SK-N-SH treated with all-trans-retinoic acid at 6 μM for 48 hours (cell line): Measurements from ENCODE around the gene FAM50A.

Experiments
- ATAC-seq: fragments of 200-7000 bp; cut with Tn5 transposase; 3 replicates; pipeline ENCODE4 v1.9.1; 2020; ENCODE audit warnings: mild to moderate bottlenecking, moderate library complexity
- ARNTL ChIP-seq: fragments of 450-650 bp; formaldehyde crosslinking; IDR thresholded peaks from 2 replicates; pipeline ENCODE4 v1.5.0; 2020; ENCODE audit warnings: low read depth, mild to moderate bottlenecking, moderate library complexity, borderline replicate concordance
- BACH2 ChIP-seq: fragments of 250-450 bp; sonication (Bioruptor Pico); IDR thresholded peaks from 2 replicates; pipeline ENCODE4 v1.9.0; 2021; ENCODE audit warnings: mild to moderate bottlenecking, borderline replicate concordance
- CREB5 ChIP-seq: fragments of 250-450 bp; sonication (Bioruptor Pico); IDR thresholded peaks from 2 replicates; pipeline ENCODE4 v1.5.1; 2020; ENCODE audit warnings: low read depth, mild to moderate bottlenecking, moderate library complexity
- CSDC2 ChIP-seq: fragments of 250-450 bp; sonication (Bioruptor Pico); IDR thresholded peaks from 2 replicates; pipeline ENCODE4 v1.5.0; 2020; ENCODE audit warnings: mild to moderate bottlenecking, moderate library complexity
- ESRRG ChIP-seq: fragments of 250-450 bp; sonication (Bioruptor Pico); IDR thresholded peaks from 2 replicates; pipeline ENCODE4 v1.6.1; 2021; ENCODE audit warnings: mild to moderate bottlenecking
- GLIS3 ChIP-seq: fragments of 250-450 bp; sonication (Bioruptor Pico); IDR thresholded peaks from 2 replicates; pipeline ENCODE4 v1.5.0; 2020; ENCODE audit warnings: mild to moderate bottlenecking, moderate library complexity
- OSR1 ChIP-seq: fragments of 250-450 bp; sonication (Bioruptor Pico); IDR thresholded peaks from 2 replicates; pipeline ENCODE4 v1.8.0; 2022; ENCODE audit warnings: moderate library complexity, mild to moderate bottlenecking, inconsistent platforms
- PPARA ChIP-seq: fragments of 250-450 bp; sonication (Bioruptor Pico); IDR thresholded peaks from 2 replicates; pipeline ENCODE4 v1.5.0; 2020; ENCODE audit warnings: mild to moderate bottlenecking, borderline replicate concordance
- RARB ChIP-seq: fragments of 250-450 bp; sonication (Bioruptor Pico); IDR thresholded peaks from 2 replicates; pipeline ENCODE4 v1.8.0; 2021; ENCODE audit warnings: mild to moderate bottlenecking, moderate library complexity
- SNAI2 ChIP-seq: fragments of 250-450 bp; sonication (Bioruptor Pico); IDR thresholded peaks from 2 replicates; pipeline ENCODE4 v1.5.0; 2020; ENCODE audit warnings: mild to moderate bottlenecking, moderate library complexity
- TCF4 ChIP-seq: fragments of 250-450 bp; sonication (Bioruptor Pico); IDR thresholded peaks from 2 replicates; pipeline ENCODE4 v1.8.0; 2021; ENCODE audit warnings: mild to moderate bottlenecking, moderate library complexity, borderline replicate concordance
- TOX ChIP-seq: fragments of 250-450 bp; sonication (Bioruptor Pico); IDR thresholded peaks from 2 replicates; pipeline ENCODE4 v1.8.0; 2021; ENCODE audit warnings: mild to moderate bottlenecking, moderate library complexity, borderline replicate concordance
- ZC3H10 ChIP-seq: fragments of 250-450 bp; sonication (Bioruptor Pico); IDR thresholded peaks from 2 replicates; pipeline ENCODE4 v1.5.1; 2021; ENCODE audit warnings: mild to moderate bottlenecking, moderate library complexity
- ZFP3 ChIP-seq: fragments of 250-450 bp; sonication (Bioruptor Pico); IDR thresholded peaks from 2 replicates; pipeline ENCODE4 v1.5.0; 2020; ENCODE audit warnings: mild to moderate bottlenecking, moderate library complexity
- ZFP30 ChIP-seq: fragments of 450-650 bp; formaldehyde crosslinking; IDR thresholded peaks from 2 replicates; pipeline ENCODE4 v1.5.0; 2022; ENCODE audit warnings: mild to moderate bottlenecking, moderate library complexity
- ZNF565 ChIP-seq: fragments of 450-650 bp; formaldehyde crosslinking; conservative IDR thresholded peaks from 2 replicates; pipeline ENCODE4 v1.5.0; 2020; ENCODE audit warnings: low read depth, mild to moderate bottlenecking, moderate library complexity
- ZNF70 ChIP-seq: fragments of 450-650 bp; formaldehyde crosslinking; IDR thresholded peaks from 2 replicates; pipeline ENCODE4 v1.5.0; 2020; ENCODE audit warnings: mild to moderate bottlenecking, moderate library complexity
- ZNF8 ChIP-seq: fragments of 450-650 bp; formaldehyde crosslinking; IDR thresholded peaks from 2 replicates; pipeline ENCODE4 v1.5.0; 2020; ENCODE audit warnings: mild to moderate bottlenecking, moderate library complexity
- TF ChIP-seq, protein P1 (sequence below): fragments of 250-450 bp; sonication (Bioruptor Pico); IDR thresholded peaks from 2 replicates; pipeline ENCODE4 v1.5.1; 2021; ENCODE audit warnings: mild to moderate bottlenecking, moderate library complexity
- TF ChIP-seq, protein P2 (sequence below): fragments of 250-450 bp; sonication (Bioruptor Pico); IDR thresholded peaks from 2 replicates; pipeline ENCODE4 v1.8.0; 2020; ENCODE audit warnings: mild to moderate bottlenecking, moderate library complexity, borderline replicate concordance
- TF ChIP-seq, protein P3 (sequence below): fragments of 250-450 bp; sonication (Bioruptor Pico); IDR thresholded peaks from 2 replicates; pipeline ENCODE4 v1.8.0; 2021; ENCODE audit warnings: low read depth, mild to moderate bottlenecking, moderate library complexity, borderline replicate concordance

The FAM50A gene

DNA sequence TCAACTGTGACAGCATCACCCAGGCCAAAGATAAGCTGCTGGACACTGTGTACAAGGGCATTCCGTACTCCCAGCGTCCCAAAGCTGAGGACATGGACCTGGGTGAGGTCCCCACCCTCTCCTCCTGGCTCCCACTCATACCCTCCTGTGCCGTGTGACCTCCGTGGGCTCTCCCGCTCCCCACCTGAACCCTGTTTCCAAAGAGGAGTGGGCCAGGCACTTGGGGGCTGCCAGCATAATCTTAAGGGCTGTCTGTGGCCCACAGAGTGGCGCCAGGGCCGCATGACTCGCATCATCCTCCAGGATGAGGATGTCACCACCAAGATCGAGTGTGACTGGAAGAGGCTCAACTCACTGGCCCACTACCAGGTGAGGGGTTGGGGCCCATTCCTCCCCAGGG, 25.2 kb downstream of the FAM50A start:
- TF ChIP-seq ZFP30 (CRISPR knock-in tag) (no peak), TOX (CRISPR knock-in tag) (no peak), OSR1 (CRISPR knock-in tag) (no peak), ARNTL (CRISPR knock-in tag) (no peak), RARB (no peak), CSDC2 (no peak), ESRRG (CRISPR knock-in tag) (no peak), ZNF70 (CRISPR knock-in tag) (no peak), BACH2 (CRISPR knock-in tag) (no peak), SNAI2 (CRISPR knock-in tag) (no peak), PPARA (CRISPR knock-in tag) (no peak), GLIS3 (no peak), ZNF565 (no peak), TCF4 (CRISPR knock-in tag) (no peak), ZFP3 (CRISPR knock-in tag) (no peak), ZNF8 (no peak)
- TF ChIP-seq, protein P1, sequence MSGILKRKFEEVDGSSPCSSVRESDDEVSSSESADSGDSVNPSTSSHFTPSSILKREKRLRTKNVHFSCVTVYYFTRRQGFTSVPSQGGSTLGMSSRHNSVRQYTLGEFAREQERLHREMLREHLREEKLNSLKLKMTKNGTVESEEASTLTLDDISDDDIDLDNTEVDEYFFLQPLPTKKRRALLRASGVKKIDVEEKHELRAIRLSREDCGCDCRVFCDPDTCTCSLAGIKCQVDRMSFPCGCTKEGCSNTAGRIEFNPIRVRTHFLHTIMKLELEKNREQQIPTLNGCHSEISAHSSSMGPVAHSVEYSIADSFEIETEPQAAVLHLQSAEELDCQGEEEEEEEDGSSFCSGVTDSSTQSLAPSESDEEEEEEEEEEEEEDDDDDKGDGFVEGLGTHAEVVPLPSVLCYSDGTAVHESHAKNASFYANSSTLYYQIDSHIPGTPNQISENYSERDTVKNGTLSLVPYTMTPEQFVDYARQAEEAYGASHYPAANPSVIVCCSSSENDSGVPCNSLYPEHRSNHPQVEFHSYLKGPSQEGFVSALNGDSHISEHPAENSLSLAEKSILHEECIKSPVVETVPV (CRISPR knock-in tag) = no peak
- TF ChIP-seq, protein P2, sequence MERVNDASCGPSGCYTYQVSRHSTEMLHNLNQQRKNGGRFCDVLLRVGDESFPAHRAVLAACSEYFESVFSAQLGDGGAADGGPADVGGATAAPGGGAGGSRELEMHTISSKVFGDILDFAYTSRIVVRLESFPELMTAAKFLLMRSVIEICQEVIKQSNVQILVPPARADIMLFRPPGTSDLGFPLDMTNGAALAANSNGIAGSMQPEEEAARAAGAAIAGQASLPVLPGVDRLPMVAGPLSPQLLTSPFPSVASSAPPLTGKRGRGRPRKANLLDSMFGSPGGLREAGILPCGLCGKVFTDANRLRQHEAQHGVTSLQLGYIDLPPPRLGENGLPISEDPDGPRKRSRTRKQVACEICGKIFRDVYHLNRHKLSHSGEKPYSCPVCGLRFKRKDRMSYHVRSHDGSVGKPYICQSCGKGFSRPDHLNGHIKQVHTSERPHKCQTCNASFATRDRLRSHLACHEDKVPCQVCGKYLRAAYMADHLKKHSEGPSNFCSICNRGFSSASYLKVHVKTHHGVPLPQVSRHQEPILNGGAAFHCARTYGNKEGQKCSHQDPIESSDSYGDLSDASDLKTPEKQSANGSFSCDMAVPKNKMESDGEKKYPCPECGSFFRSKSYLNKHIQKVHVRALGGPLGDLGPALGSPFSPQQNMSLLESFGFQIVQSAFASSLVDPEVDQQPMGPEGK (CRISPR knock-in tag) = no peak
- TF ChIP-seq, protein P3, sequence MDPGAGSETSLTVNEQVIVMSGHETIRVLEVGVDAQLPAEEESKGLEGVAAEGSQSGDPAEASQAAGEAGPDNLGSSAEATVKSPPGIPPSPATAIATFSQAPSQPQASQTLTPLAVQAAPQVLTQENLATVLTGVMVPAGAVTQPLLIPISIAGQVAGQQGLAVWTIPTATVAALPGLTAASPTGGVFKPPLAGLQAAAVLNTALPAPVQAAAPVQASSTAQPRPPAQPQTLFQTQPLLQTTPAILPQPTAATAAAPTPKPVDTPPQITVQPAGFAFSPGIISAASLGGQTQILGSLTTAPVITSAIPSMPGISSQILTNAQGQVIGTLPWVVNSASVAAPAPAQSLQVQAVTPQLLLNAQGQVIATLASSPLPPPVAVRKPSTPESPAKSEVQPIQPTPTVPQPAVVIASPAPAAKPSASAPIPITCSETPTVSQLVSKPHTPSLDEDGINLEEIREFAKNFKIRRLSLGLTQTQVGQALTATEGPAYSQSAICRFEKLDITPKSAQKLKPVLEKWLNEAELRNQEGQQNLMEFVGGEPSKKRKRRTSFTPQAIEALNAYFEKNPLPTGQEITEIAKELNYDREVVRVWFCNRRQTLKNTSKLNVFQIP (CRISPR knock-in tag) = no peak
- TF ChIP-seq, all 23 proteins: peak for 0

DNA sequence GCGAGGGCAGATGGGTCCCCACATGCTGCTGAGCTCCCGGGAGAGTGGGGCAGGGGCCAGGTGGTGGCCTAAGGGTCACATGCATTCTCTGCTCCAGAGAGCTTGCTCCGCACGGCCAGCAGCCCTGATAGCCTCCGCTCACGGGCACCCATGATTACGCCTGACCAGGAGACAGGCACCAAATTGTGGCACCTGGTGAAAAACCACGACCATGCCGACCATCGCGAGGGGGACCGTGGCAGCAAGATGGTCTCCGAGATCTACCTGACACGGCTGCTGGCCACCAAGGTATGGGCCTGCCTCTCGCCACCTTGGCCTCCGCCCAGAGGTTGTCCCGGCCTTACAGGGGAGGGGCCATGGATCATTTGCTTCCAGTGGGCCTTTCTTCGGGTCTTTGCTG, 25.9 kb downstream of the FAM50A start:
- TF ChIP-seq TOX (CRISPR knock-in tag) (no peak), ZNF8 (no peak), TCF4 (CRISPR knock-in tag) (no peak), CSDC2 (no peak), ZC3H10 (no peak), ARNTL (CRISPR knock-in tag) (no peak), BACH2 (CRISPR knock-in tag) (no peak), CREB5 (CRISPR knock-in tag) (no peak)
- TF ChIP-seq, protein P2 (CRISPR knock-in tag) = no peak
- TF ChIP-seq, protein P1 (CRISPR knock-in tag) = no peak
- TF ChIP-seq, protein P3 (CRISPR knock-in tag) = no peak
- ATAC-seq = no peak

More for the DNA sequence above, 25.2 kb downstream of the FAM50A start:
- ATAC-seq = no peak
